ENCODE results near the gene BACE1.

- no peak for TF ChIP-seq JUNB (IDR thresholded peaks at IDR 0.05)
- no peak for TF ChIP-seq TAF1 (IDR thresholded peaks at IDR 0.05; ENCODE audit: borderline replicate concordance, low read depth, low read length)
- TF ChIP-seq CTCF (IDR thresholded peaks at IDR 0.05 in 2 of 3, conservative IDR thresholded peaks at IDR 0.05 in 1 of 3; ENCODE audit: control insufficient read depth in 2 of 3, extremely low read depth in 1 of 3, insufficient read depth in 1 of 3, low read depth in 3 of 3, low read length in 3 of 3) = no peak
- TF ChIP-seq RCOR1 (conservative IDR thresholded peaks at IDR 0.05; ENCODE audit: low read depth, low read length) = no peak
These were observed 37.7 kb downstream of the BACE1 start for GRCh38 chr11:117278347-117278746.

Data from GM12878 (cell line).